Measurements from ENCODE around the gene DAG1. TPM values are rescaled to one million over a fixed set of nuclear protein-coding genes. Genes with fewer than 3 reads are reported as not detected.

The DAG1 gene
- total RNA-seq, 3 donors from 2014 or later (not counting 1 experiment from before 2014, with no cell fraction given): 9.6 to 22.4 (median 20.6) TPM

GRCh38 chr3:49445391-49445790 is 24.7 kb upstream of the DAG1 start:
- no peak overlapping the region for H3K27ac ChIP-seq (ENCODE audit: low read length)
- TF ChIP-seq, protein P1, sequence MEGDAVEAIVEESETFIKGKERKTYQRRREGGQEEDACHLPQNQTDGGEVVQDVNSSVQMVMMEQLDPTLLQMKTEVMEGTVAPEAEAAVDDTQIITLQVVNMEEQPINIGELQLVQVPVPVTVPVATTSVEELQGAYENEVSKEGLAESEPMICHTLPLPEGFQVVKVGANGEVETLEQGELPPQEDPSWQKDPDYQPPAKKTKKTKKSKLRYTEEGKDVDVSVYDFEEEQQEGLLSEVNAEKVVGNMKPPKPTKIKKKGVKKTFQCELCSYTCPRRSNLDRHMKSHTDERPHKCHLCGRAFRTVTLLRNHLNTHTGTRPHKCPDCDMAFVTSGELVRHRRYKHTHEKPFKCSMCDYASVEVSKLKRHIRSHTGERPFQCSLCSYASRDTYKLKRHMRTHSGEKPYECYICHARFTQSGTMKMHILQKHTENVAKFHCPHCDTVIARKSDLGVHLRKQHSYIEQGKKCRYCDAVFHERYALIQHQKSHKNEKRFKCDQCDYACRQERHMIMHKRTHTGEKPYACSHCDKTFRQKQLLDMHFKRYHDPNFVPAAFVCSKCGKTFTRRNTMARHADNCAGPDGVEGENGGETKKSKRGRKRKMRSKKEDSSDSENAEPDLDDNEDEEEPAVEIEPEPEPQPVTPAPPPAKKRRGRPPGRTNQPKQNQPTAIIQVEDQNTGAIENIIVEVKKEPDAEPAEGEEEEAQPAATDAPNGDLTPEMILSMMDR (IDR thresholded peaks at IDR 0.05): no peak
- H3K4me3 Mint-ChIP-seq: no peak overlapping the region
- no peak for DNase-seq
- no peaks in the 10 kb centered on the region for H3K27me3 Mint-ChIP-seq (ENCODE audit: low read depth in 2 of 2)
- intact Hi-C loops (cut with micrococcal nuclease): loop anchor here (5.0 kb wide), 2 partner anchors 58 to 458 kb away; no protein-coding TSS in a partner anchor
- H3K4me1 ChIP-seq (ENCODE audit: control insufficient read depth, insufficient read depth, low read length): peaks cover 17% of the 10 kb centered on the region
- H3K9me3 Mint-ChIP-seq: no peaks in the 10 kb centered on the region
- H3K4me3 ChIP-seq (ENCODE audit: low read length): no peak overlapping the region
- no peaks in the 10 kb centered on the region for H3K9me3 ChIP-seq (ENCODE audit: control insufficient read depth, insufficient read depth, low read length)
- ATAC-seq: no peak
- peaks cover 5 to 11% of the 10 kb centered on the region in 2 donors for H3K4me1 Mint-ChIP-seq
- WGBS (ENCODE audit: insufficient coverage): 98% methylated on average over 5 of the region's 5 CpGs
- no peaks in the 10 kb centered on the region for H3K36me3 ChIP-seq (ENCODE audit: control insufficient read depth, insufficient read depth, low read length)
- peak overlapping the region; percentile 76 to 86 for H3K27ac Mint-ChIP-seq
- H3K36me3 Mint-ChIP-seq: no peaks in the 10 kb centered on the region
- H3K27me3 ChIP-seq (ENCODE audit: control insufficient read depth, insufficient read depth, low read length): no peaks in the 10 kb centered on the region

GRCh38 chr3:49453621-49454020 is 16.4 kb upstream of the DAG1 start:
- no peak overlapping the region for H3K27ac ChIP-seq (ENCODE audit: low read length)
- peaks cover 5% of the 10 kb centered on the region in 2 donors for H3K4me1 Mint-ChIP-seq
- no peaks in the 10 kb centered on the region for H3K27me3 ChIP-seq (ENCODE audit: control insufficient read depth, insufficient read depth, low read length)
- DNase-seq (no peak), ATAC-seq (no peak)
- no peak overlapping the region for H3K4me3 Mint-ChIP-seq
- no peaks in the 10 kb centered on the region for H3K4me1 ChIP-seq (ENCODE audit: control insufficient read depth, insufficient read depth, low read length)
- H3K36me3 ChIP-seq (ENCODE audit: control insufficient read depth, insufficient read depth, low read length): no peaks in the 10 kb centered on the region
- no peaks in the 10 kb centered on the region for H3K36me3 Mint-ChIP-seq
- intact Hi-C loops (cut with micrococcal nuclease): no loop called here
- no peak overlapping the region for H3K27ac Mint-ChIP-seq
- no peaks in the 10 kb centered on the region for H3K27me3 Mint-ChIP-seq (ENCODE audit: low read depth in 2 of 2)
- no peak overlapping the region for H3K4me3 ChIP-seq (ENCODE audit: low read length)
- H3K9me3 Mint-ChIP-seq: no peaks in the 10 kb centered on the region
- no peaks in the 10 kb centered on the region for H3K9me3 ChIP-seq (ENCODE audit: control insufficient read depth, insufficient read depth, low read length)
- TF ChIP-seq, protein P1 (IDR thresholded peaks at IDR 0.05): no peak
- 94% methylated on average over 4 of the region's 4 CpGs for WGBS (ENCODE audit: insufficient coverage)

DNA sequence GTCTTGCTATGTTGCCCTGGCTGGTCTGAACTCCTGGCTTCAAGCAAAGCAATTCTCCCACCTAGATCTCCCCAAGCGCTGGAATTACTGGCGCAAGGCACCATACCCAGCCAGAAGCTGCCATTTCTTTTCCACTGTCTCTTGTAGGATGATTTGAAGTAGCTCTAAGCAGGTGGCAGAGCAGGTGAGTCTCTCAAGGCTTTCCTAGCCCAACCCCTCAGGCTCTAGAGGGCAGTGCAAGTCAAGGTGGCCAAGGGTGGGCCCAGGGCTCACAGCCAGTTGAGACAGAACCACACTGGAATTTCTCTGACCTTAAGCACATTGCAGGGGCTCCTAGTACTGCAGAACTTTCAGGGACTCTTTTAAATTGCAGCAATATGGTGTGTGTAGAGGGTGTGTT is 15.6 kb upstream of the DAG1 start:
- Histone ChIP-seq H3K9me3 (ENCODE audit: control insufficient read depth, insufficient read depth, low read length) (no peaks in the 10 kb centered on the region), H3K27me3 (ENCODE audit: control insufficient read depth, insufficient read depth, low read length) (no peaks in the 10 kb centered on the region), H3K4me1 (ENCODE audit: control insufficient read depth, insufficient read depth, low read length) (no peaks in the 10 kb centered on the region), H3K27ac (ENCODE audit: low read length) (no peak overlapping the region), H3K36me3 (ENCODE audit: control insufficient read depth, insufficient read depth, low read length) (no peaks in the 10 kb centered on the region), H3K4me3 (ENCODE audit: low read length) (no peak overlapping the region)
- TF ChIP-seq, protein P1 (IDR thresholded peaks at IDR 0.05): no peak
- no peak overlapping the region for H3K4me3 Mint-ChIP-seq
- no peaks in the 10 kb centered on the region for H3K4me1 Mint-ChIP-seq
- intact Hi-C loops (cut with micrococcal nuclease): no loop called here
- no peak overlapping the region for H3K27ac Mint-ChIP-seq
- no peaks in the 10 kb centered on the region for H3K27me3 Mint-ChIP-seq (ENCODE audit: low read depth in 2 of 2)
- WGBS (ENCODE audit: insufficient coverage): no CpG with 5 or more reads among the region's 2 CpGs
- DNase-seq (no peak), ATAC-seq (no peak)
- no peaks in the 10 kb centered on the region for H3K9me3 Mint-ChIP-seq
- H3K36me3 Mint-ChIP-seq: no peaks in the 10 kb centered on the region
